NCI-H748 (cell line): ENCODE data around the gene ATL3.
A peak's percentile ranks its signal among the peaks of the same experiment; 100 is the strongest.
"Not testable (repeated sequence)": the region's sequence is repeated elsewhere in the genome, so short reads cannot be mapped to it uniquely, and the experiment has no call there.

Experiments
- DNase-seq: peaks from one replicate; lab custom pipeline; 2025; ENCODE audit not compliant: unreplicated experiment; lab: John Stamatoyannopoulos, UW

Gene ATL3

GRCh38 chr11:63682066-63683021 is 11.2 kb upstream of the ATL3 start:
- peak; percentile 63 for DNase-seq

GRCh38 chr11:63681321-63682065 is 10.3 kb upstream of the ATL3 start, which contains the start of gene RTN3:
Gene RTN3, plus strand, starts transcription at chr11:63681500. Its CDS starts 137 bp downstream, at chr11:63681637.
- peak; percentile 99 for DNase-seq

- peak; percentile 75 for DNase-seq
Observed at GRCh38 chr11:63680834-63681320, 9.7 kb upstream of the ATL3 start.

GRCh38 chr11:63673579-63673978 is 2.4 kb upstream of the ATL3 start:
- no peak for DNase-seq

GRCh38 chr11:63672936-63673539 is 1.9 kb upstream of the ATL3 start:
- DNase-seq: no peak

- DNase-seq: no peak
Observed at GRCh38 chr11:63672156-63672463, 934 bp upstream of the ATL3 start.

GRCh38 chr11:63670433-63671321 is 499 bp downstream of the ATL3 start:
- DNase-seq: peak; percentile 79

- no peak for DNase-seq
Observed at GRCh38 chr11:63670096-63670432, 1.1 kb downstream of the ATL3 start.

- DNase-seq: no peak
Observed at GRCh38 chr11:63667995-63668795, 3.0 kb downstream of the ATL3 start.

GRCh38 chr11:63666874-63667273 is 4.3 kb downstream of the ATL3 start:
- no peak for DNase-seq

GRCh38 chr11:63663809-63664208 is 7.4 kb downstream of the ATL3 start:
- no peak for DNase-seq

- DNase-seq: no peak
Observed at GRCh38 chr11:63660972-63661371, 10.2 kb downstream of the ATL3 start.

GRCh38 chr11:63652671-63653070 is 18.5 kb downstream of the ATL3 start:
- no peak for DNase-seq

GRCh38 chr11:63643205-63643604 is 28.0 kb downstream of the ATL3 start:
- no peak for DNase-seq

GRCh38 chr11:63641727-63642126 is 29.4 kb downstream of the ATL3 start:
- DNase-seq: no peak

- DNase-seq: no peak
Observed at GRCh38 chr11:63639199-63639832, 31.9 kb downstream of the ATL3 start.

- not testable (repeated sequence) for DNase-seq
Observed at GRCh38 chr11:63638436-63638835, 32.7 kb downstream of the ATL3 start.

GRCh38 chr11:63635762-63636465 is 35.3 kb downstream of the ATL3 start:
- DNase-seq: peak; percentile 52

- DNase-seq: no peak
Observed at GRCh38 chr11:63629426-63629825, 41.8 kb downstream of the ATL3 start.
